Stimulated activated CD4-positive, alpha-beta T cell treated with anti-CD3 and anti-CD28 coated beads, Interleukin-15, amount 100 ng/mL, for 1 hour (primary cell): ENCODE measurements around the gene GULP1.
"Not testable (repeated sequence)": the region's sequence is repeated elsewhere in the genome, so short reads cannot be mapped to it uniquely, and the experiment has no call there.

Source experiments
- DNase-seq, 2 donors: peaks; one replicate each; pipeline ENCODE4 v3.0.0-alpha.2; 2020; ENCODE audit warnings: low read depth in 1 of 2, low spot score in 1 of 2

GULP1 gene

DNA sequence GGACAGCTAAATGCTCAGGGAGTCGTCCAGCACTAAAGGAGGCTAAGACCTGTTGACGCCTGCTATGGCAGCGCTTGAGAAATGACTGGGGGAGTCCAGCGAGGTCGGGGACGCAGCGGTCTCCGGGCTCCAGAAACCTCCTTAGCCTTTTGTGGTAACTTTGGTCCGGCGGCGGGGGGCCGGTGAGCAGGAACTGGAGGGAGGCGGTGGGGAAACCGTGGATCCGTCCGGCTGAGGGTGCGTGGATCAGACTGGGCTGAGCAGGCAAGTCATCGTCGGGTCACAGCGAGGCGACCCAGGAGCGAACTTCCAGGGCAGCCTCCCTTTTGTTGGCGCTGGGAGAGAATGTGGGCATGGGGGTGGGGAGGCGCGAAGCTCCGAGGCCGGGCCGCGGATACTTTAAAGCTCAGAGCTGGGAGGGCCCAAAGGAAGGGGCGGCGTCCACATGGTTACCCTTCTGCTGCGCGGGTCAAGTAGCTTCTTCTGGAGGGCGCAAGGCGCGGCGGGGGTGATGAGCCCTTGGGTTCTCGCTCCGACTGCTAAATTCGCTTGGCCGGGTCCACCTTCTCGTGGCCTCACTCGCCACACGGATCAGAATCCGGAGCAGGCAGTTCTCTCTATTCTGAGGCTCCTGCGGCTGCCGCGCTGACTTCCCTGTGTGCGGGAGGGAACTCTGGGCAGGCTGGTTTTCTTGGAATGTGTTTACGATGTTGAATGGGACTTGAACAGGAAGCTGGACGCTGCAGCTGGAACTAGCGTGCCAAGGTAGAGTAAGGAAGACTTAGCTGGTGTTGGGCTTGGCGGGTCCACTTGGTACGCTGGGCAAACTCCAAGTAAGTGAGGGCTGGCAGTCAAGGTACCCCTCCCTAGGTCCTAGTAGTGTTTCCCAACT, 920 bp downstream of the GULP1 start:
- DNase-seq: no peak

DNA sequence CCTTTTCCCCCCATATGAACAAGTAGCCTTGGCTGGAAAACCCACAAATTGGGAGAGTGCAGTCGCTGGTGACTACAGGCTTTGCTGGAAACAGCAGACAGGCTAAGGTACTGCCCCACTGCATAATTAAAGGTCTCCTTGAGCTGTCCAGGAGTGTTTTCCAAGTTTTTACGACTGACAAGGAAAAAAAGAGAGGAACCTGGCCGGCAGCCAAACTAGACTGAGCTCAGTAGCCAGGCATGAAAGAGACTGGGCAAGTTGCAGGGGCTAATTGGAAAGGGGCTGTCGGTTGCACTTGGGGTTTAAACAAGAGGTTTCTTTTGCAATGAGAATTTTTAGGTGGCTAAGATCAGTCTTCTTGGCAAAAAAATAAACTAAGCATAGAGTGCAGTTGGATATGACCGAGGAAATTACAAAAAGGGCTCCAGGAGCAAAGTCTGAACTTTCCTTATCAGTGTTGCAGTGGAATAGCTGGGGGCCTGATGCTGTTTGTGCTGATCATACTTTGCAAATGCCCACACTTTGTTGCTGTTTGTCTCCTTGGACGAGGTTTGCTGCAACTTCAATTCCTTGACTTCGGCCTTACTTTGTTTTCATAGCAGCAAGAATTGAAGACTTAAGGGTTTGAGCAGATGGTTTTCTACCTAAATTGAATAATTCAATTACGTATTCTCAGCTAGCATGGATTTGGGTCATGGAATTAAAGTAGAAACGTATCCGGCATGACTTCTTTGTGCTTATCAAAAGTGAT, 2.1 kb downstream of the GULP1 start:
- no peak for DNase-seq

DNA sequence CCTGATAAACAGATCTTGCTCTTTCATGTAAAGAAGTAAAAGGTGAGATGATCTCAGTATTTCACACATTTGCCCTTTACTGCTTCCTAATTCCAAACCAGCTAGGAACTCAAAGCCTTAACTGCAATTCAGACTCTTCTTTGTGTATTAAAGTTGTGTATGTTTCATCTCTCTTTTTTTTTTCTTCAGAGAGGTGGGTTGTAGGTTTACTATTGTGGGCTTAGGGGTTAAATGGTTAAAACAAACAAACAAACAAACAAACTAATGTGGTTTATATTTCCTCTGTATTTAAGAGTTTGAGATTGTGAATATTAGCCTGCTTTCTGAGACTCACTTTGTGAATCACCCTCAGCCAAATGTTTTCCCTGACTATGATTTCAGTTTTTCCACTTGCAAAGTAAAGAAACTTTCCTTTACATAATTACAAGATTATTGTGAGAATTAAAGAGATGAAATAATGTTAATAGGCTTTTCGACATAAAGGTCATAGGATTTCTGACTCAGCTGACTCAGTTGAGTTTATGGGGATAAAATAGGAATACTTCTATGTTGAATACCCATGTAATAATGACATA, 2.8 kb downstream of the GULP1 start:
- DNase-seq: no peak

DNA sequence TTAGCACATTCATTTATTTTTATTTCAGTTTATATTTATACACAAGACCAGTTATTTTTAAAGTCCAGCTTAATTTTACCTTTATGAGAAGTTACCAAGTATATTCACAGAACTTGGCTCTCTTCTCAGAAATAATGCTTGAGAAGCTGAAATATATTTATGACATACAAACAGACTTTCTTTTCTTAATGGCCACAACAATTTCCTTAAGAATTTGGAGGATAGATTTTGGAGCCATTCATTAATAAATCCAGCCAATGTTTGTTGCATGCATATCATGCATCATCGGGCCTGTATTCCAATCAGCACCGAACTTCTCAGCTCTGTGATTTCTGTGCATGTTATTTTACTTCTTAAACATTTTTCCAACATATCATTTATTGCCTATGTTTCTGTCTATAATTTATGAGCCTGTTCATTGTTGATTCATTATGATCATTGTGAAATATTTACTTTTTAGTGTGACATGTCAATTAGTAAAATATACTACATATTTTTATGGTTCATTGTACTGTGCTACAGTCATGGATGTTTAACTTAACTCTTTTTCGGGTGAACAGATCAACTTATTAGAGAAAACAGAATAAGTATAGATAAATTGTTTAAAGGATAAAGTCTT, 3.5 kb downstream of the GULP1 start:
- no peak for DNase-seq

DNA sequence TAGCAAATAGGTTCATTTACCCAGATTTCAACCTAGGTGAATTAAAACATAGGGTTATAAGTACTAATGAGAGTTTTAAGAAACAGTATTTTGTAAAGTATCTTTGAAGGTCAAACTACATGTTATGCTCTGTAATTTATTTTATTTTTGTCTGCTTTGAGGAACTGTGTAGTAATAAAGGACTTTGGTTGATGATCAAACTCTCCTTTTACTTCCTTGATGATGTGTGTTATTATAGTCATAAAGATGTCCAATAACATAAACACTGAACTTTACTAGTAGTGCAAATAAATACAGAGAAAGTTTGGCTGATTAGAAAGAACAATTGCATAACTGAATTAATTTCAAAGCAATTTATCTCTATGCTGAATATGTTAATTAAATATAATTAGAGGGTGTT, 6.3 kb downstream of the GULP1 start:
- DNase-seq: no peak

GRCh38 chr2:188298937-188299371, 7.3 kb downstream of the GULP1 start:
- DNase-seq: not testable (repeated sequence)

GRCh38 chr2:188303363-188304031, 11.8 kb downstream of the GULP1 start:
- DNase-seq: no peak

- no peak for DNase-seq
Observed at GRCh38 chr2:188305271-188305670, 13.6 kb downstream of the GULP1 start.

GRCh38 chr2:188306271-188306670, 14.6 kb downstream of the GULP1 start:
- DNase-seq: no peak

DNA sequence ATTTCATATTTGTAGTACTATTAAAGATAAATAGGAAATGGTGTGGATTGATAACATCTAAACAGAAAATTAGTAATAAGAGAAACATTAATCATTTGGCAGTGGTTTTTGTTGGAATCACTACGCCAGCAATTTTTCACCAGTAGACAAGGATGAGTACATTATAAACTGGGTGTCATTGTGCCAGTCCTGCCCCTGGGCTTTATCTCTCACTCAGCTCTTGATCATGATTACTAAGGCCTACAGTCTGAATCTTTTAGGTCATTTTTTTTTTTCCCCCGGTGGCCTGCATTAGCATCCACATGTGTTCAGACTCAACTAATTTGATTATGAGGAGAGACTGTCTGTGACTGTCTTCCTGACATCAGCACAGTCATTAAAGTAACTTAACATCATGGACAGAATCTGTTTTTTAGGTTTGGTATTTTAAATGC, 16.2 kb downstream of the GULP1 start:
- DNase-seq: no peak

DNA sequence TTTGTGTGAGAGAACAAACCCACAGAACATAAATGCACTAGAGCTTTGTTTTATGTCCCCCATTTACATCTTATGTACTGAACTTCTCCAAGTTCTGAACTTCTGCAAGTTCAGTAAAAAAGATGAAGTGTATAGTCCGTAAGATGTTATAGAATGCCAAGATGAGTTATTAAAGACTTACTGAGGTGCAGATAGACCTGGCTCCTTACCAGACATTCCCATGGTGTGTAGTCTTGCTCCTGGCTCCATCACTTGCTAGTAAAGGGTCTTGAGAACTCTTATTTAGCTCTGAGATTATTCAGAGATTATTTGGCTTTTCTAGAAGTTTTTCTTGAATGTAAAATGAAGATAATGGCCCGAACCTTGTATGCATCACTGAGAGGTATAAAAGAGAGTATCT, 16.8 kb downstream of the GULP1 start:
- DNase-seq: no peak

- DNase-seq: no peak
Observed at GRCh38 chr2:188309364-188309763, 17.7 kb downstream of the GULP1 start.

DNA sequence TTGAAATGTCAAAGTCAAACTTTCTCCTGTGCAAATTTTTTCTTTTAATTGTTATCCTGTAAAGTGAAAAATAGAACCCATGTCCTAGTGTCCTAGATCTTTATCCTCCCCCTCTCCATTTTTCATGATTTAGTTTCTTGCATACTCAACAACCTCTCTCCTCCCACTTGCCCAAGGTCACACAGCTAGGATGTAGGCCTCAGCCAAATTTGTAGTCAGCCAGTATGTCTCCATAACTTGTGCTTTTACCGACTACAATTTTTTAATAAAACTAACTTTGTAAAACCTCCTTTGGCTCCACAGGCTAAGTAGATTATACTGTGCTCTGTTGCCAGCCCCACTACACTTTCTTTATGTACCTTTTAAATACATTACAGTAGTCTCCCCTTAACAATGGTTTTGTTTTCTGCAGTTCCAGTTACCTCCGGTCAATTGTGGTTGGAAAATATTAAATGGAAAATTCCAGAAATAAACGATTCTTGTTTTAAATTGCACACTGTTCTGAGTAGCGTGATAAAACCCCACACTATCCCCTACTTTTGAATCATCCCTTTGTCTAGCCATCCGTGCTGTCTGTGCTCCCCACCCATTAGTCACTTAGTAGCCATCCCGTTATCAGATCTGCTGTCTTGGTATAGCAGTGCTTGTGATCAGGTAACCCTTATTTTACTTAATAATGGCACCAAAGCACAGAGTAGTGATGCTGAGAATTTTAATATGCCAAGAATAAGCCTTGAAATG, 22.8 kb downstream of the GULP1 start:
- DNase-seq: no peak

DNA sequence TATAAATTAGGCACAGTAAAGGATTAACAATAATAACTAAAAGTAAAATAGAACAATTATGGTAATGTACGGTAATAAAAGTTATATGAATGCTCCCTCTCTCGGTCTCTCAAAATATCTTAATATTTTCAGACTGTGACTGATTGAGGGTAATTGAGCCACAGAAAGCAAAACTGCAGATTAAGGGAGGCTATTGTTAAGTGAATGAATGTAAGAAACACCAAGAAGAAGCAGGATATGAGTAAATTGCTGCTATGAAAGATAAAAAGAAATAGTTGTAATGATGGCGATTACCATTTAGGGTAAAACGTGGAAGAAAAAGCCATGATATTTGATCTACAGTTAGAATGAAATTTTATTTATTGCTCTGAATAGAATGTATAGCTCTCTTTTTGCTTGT, 24.1 kb downstream of the GULP1 start:
- no peak for DNase-seq

- no peak for DNase-seq
Observed at GRCh38 chr2:188316342-188316741, 24.7 kb downstream of the GULP1 start.

GRCh38 chr2:188316791-188317423, 25.2 kb downstream of the GULP1 start:
- no peak for DNase-seq

DNA sequence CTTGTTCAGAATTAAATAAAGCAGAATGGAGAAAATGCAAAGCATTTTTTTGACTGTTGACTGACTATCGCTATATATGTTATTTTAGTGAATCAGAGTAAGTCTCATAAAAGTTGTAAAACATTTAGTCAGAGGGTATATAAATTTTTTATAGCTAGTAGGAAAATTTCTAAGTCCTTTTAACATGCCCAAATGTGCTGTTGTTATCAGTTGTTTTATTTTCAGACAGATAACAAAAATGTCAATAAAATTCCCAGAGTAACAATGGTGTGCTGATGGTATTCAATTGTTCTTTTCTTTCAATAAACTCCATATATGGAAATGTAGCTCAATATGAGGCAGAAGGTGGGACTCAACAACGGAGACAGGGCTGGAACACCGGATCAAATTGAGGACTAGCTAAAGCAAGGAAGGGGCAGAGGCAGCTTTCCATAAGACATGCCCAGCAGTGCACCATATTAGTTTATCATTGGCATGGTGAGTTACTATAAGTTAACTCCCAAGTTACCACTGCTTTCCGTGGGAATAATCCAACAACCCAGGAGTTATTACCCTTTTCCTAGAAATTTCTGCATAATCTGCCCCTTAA, 26.6 kb downstream of the GULP1 start:
- no peak for DNase-seq

DNA sequence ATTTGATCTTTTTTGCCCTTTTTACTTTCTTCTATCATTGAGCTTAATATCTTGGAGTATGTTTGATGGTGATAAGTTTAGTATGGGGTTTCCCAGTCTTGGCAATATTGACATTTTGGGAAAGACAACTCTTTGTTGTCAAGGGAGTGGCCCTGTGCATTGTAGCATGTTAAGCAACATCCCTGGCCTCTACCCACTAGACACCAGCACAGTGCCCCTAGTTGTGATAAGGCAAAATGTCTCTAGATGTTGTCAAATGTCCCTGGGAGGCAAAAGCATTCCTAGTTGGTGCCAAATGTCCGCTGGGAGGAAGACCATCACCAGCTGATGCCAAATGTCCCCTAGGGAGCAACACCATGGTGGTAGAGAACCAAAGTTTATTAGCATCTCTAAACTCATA, 28.2 kb downstream of the GULP1 start:
- DNase-seq: no peak

DNA sequence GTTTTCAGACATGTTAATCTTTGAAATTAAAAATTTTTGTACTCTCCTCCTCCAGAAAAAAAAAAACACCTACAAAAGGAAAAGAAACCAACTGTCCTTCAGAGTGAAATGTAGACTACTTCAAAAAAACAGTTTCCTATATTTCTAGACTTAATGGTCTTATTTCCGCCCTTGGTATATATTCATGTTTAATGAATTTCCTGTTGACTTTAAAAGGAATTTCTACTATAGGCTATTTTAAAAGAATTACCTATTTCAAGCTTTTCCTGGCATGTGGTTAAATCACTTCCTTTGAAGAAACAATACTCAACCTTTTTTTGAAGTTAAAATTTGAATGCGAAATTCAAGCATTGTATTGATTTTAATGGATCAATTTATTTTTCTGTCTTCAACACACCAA, 29.2 kb downstream of the GULP1 start:
- no peak for DNase-seq
